ENCODE results near the gene AMPH. TPM values are rescaled to one million over a fixed set of nuclear protein-coding genes. Genes with fewer than 3 reads are reported as not detected.

The AMPH gene
- total RNA-seq, 1 donor from 2014 or later = 32.4 TPM

- no peak for TF ChIP-seq CTCF (conservative IDR thresholded peaks at IDR 0.05)
- no peak for DNase-seq (ENCODE audit: low read depth, low spot score)
- H3K27me3 Mint-ChIP-seq (ENCODE audit: low read depth) = no peaks in the 10 kb centered on the region
- peaks cover 12% of the 10 kb centered on the region for H3K36me3 Mint-ChIP-seq (ENCODE audit: low read depth)
- no peaks in the 10 kb centered on the region for H3K9me3 Mint-ChIP-seq
- H3K27ac Mint-ChIP-seq (ENCODE audit: unreplicated experiment) = no peak overlapping the region
- no peaks in the 10 kb centered on the region for H3K4me1 Mint-ChIP-seq
- no peak overlapping the region for H3K4me3 Mint-ChIP-seq
These were observed 206.3 kb downstream of the AMPH start for GRCh38 chr7:38424750-38425463.

GRCh38 chr7:38413784-38414183, 217.4 kb downstream of the AMPH start:
- TF ChIP-seq CTCF (conservative IDR thresholded peaks at IDR 0.05) = no peak
- H3K9me3 Mint-ChIP-seq = no peaks in the 10 kb centered on the region
- H3K4me3 Mint-ChIP-seq = no peak overlapping the region
- no peak for DNase-seq (ENCODE audit: low read depth, low spot score)
- no peaks in the 10 kb centered on the region for H3K36me3 Mint-ChIP-seq (ENCODE audit: low read depth)
- no peak overlapping the region for H3K27ac Mint-ChIP-seq (ENCODE audit: unreplicated experiment)
- H3K27me3 Mint-ChIP-seq (ENCODE audit: low read depth) = no peaks in the 10 kb centered on the region
- no peaks in the 10 kb centered on the region for H3K4me1 Mint-ChIP-seq

- H3K36me3 Mint-ChIP-seq (ENCODE audit: low read depth) = no peaks in the 10 kb centered on the region
- H3K27ac Mint-ChIP-seq (ENCODE audit: unreplicated experiment) = no peak overlapping the region
- no peak overlapping the region for H3K4me3 Mint-ChIP-seq
- H3K9me3 Mint-ChIP-seq = no peaks in the 10 kb centered on the region
- peak; percentile 36 for TF ChIP-seq CTCF (conservative IDR thresholded peaks at IDR 0.05)
- no peak for DNase-seq (ENCODE audit: low read depth, low spot score)
- no peaks in the 10 kb centered on the region for H3K4me1 Mint-ChIP-seq
- no peaks in the 10 kb centered on the region for H3K27me3 Mint-ChIP-seq (ENCODE audit: low read depth)
These were observed 219.8 kb downstream of the AMPH start for GRCh38 chr7:38411404-38411803.

GRCh38 chr7:38410056-38410455, 221.1 kb downstream of the AMPH start:
- DNase-seq (ENCODE audit: low read depth, low spot score) = no peak
- Mint-ChIP-seq H3K27ac (ENCODE audit: unreplicated experiment) (no peak overlapping the region), H3K27me3 (ENCODE audit: low read depth) (no peaks in the 10 kb centered on the region), H3K9me3 (peaks cover 2% of the 10 kb centered on the region), H3K4me3 (no peak overlapping the region), H3K36me3 (ENCODE audit: low read depth) (no peaks in the 10 kb centered on the region), H3K4me1 (no peaks in the 10 kb centered on the region)
- TF ChIP-seq CTCF (conservative IDR thresholded peaks at IDR 0.05) = no peak

GRCh38 chr7:38409531-38409930, 221.6 kb downstream of the AMPH start:
- DNase-seq (ENCODE audit: low read depth, low spot score) = no peak
- H3K4me3 Mint-ChIP-seq = no peak overlapping the region
- no peak for TF ChIP-seq CTCF (conservative IDR thresholded peaks at IDR 0.05)
- H3K27ac Mint-ChIP-seq (ENCODE audit: unreplicated experiment) = no peak overlapping the region
- H3K27me3 Mint-ChIP-seq (ENCODE audit: low read depth) = no peaks in the 10 kb centered on the region
- H3K36me3 Mint-ChIP-seq (ENCODE audit: low read depth) = peaks cover 2% of the 10 kb centered on the region
- peaks cover 2% of the 10 kb centered on the region for H3K9me3 Mint-ChIP-seq
- no peaks in the 10 kb centered on the region for H3K4me1 Mint-ChIP-seq

All from neural crest cell (in vitro differentiated cells).